ENCODE data around the gene HRAS. TPM values are rescaled to one million over a fixed set of nuclear protein-coding genes. Genes with fewer than 3 reads are reported as not detected.

HRAS gene
- total RNA-seq, 1 experiment from 2014 or later: 104 TPM

DNA sequence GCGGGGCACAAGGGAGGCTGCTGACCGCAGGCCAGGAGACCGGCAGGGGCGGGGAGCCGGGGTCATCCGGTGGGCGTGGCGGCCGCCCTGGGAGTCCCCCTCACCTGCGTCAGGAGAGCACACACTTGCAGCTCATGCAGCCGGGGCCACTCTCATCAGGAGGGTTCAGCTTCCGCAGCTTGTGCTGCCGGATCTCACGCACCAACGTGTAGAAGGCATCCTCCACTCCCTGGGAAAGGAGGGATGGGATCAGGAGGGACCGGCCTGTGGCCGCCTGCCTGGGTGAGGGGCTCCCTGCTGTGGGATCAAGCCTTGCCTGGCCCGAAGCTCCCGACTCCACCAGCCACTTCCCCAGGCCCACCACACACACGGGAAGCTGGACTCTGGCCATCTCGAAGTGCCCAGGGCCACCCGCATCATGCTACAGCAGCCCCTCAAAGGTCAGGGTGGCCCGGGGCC lies 2.8 kb downstream of the HRAS start:
- H3K36me3 ChIP-seq (ENCODE audit: control insufficient read depth in 1 of 2, insufficient read depth in 2 of 2, low read length in 2 of 2): peaks cover 0 to 26% of the 10 kb centered on the region in 2 experiments; a peak in 2 of 4 replicates
- ChIA-PET POLR2A (no interaction called here), RAD21 (ENCODE audit: low non-redundant PET in 1 of 2, low total read pairs in 2 of 2, uncharacterized antibody in 2 of 2, unreplicated experiment in 2 of 2) (no interaction called here), CTCF (no interaction called here)
- intact Hi-C loops (cut with micrococcal nuclease): no loop called here
- DNase-seq (ENCODE audit: low read depth, low spot score) (no peak), ATAC-seq (no peak)
- H3K27me3 ChIP-seq (ENCODE audit: insufficient read depth, low read length): no peaks in the 10 kb centered on the region
- TF ChIP-seq SP1 (IDR thresholded peaks at IDR 0.05; ENCODE audit: low read depth): no peak
- TF ChIP-seq RAD21 (IDR thresholded peaks at IDR 0.05; ENCODE audit: low read depth): no peak
- no peak for TF ChIP-seq SIN3A (IDR thresholded peaks at IDR 0.05; ENCODE audit: low read depth)
- TF ChIP-seq FOSL1 (IDR thresholded peaks at IDR 0.05; ENCODE audit: low read depth): no peak
- no peak for TF ChIP-seq POLR2AphosphoS5 (IDR thresholded peaks at IDR 0.05; ENCODE audit: low read depth, low read length)
- no peak for TF ChIP-seq SRF (IDR thresholded peaks at IDR 0.05; ENCODE audit: low read depth)
- TF ChIP-seq CBX3 (IDR thresholded peaks at IDR 0.05; ENCODE audit: low read depth): no peak
- no peak for TF ChIP-seq YY1 (IDR thresholded peaks at IDR 0.05; ENCODE audit: extremely low read depth, insufficient replicate concordance, low read depth, low read length)
- no peak for TF ChIP-seq ZFX (IDR thresholded peaks at IDR 0.05)
- TF ChIP-seq EZH2 (IDR thresholded peaks at IDR 0.05): no peak
- no peak for TF ChIP-seq CEBPB (IDR thresholded peaks at IDR 0.05; ENCODE audit: low read depth)
- no peak for TF ChIP-seq MAX (IDR thresholded peaks at IDR 0.05)
- TF ChIP-seq EZH2phosphoT487 (IDR thresholded peaks at IDR 0.05; ENCODE audit: borderline replicate concordance): no peak
- TF ChIP-seq, protein P1, sequence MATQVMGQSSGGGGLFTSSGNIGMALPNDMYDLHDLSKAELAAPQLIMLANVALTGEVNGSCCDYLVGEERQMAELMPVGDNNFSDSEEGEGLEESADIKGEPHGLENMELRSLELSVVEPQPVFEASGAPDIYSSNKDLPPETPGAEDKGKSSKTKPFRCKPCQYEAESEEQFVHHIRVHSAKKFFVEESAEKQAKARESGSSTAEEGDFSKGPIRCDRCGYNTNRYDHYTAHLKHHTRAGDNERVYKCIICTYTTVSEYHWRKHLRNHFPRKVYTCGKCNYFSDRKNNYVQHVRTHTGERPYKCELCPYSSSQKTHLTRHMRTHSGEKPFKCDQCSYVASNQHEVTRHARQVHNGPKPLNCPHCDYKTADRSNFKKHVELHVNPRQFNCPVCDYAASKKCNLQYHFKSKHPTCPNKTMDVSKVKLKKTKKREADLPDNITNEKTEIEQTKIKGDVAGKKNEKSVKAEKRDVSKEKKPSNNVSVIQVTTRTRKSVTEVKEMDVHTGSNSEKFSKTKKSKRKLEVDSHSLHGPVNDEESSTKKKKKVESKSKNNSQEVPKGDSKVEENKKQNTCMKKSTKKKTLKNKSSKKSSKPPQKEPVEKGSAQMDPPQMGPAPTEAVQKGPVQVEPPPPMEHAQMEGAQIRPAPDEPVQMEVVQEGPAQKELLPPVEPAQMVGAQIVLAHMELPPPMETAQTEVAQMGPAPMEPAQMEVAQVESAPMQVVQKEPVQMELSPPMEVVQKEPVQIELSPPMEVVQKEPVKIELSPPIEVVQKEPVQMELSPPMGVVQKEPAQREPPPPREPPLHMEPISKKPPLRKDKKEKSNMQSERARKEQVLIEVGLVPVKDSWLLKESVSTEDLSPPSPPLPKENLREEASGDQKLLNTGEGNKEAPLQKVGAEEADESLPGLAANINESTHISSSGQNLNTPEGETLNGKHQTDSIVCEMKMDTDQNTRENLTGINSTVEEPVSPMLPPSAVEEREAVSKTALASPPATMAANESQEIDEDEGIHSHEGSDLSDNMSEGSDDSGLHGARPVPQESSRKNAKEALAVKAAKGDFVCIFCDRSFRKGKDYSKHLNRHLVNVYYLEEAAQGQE (IDR thresholded peaks at IDR 0.05; ENCODE audit: low read depth): no peak
- TF ChIP-seq JUND (IDR thresholded peaks at IDR 0.05): no peak
- TF ChIP-seq TCF7L2 (IDR thresholded peaks at IDR 0.05; ENCODE audit: borderline replicate concordance, extremely low read depth, insufficient read depth, insufficient read length): no peak
- no peak overlapping the region for H3K27ac ChIP-seq (ENCODE audit: low read depth, low read length)
- H3K4me1 ChIP-seq (ENCODE audit: control insufficient read depth in 1 of 2, insufficient read depth in 2 of 2, low read length in 2 of 2): peaks cover 6 to 24% of the 10 kb centered on the region in 2 experiments; a peak in 3 of 4 replicates
- H3K9ac ChIP-seq (ENCODE audit: low read length): no peak overlapping the region
- H3K9me3 ChIP-seq (ENCODE audit: control insufficient read depth in 1 of 2, insufficient read depth in 1 of 2, low read depth in 1 of 2, low read length in 2 of 2): no peaks in the 10 kb centered on the region
- H3K4me2 ChIP-seq (ENCODE audit: low read length): no peak overlapping the region
- H3K9me2 ChIP-seq (ENCODE audit: insufficient read depth): no peaks in the 10 kb centered on the region
- no peak overlapping the region for H3K4me3 ChIP-seq (replicated peaks in 1 of 2; ENCODE audit: low read depth in 1 of 2, low read length in 2 of 2)
- no peak overlapping the region for H2AFZ ChIP-seq (ENCODE audit: low read depth, low read length, poor library complexity, severe bottlenecking)
- no peaks in the 10 kb centered on the region for H4K20me1 ChIP-seq (ENCODE audit: insufficient read depth)
- peaks cover 27% of the 10 kb centered on the region for H3K79me2 ChIP-seq (ENCODE audit: insufficient read depth, low read length)
- BruUV-seq (replicated peaks): no TSS peak

All from HCT116 (cell line).